Activated T-cell treated with anti-CD3 and anti-CD28 coated beads for 24 hours (primary cell): Measurements from ENCODE around the gene ELAVL2.

Experiments used
- DNase-seq: peaks from one replicate; pipeline ENCODE4 v3.0.0-alpha.2; 2020; ENCODE audit warnings: low read depth

The ELAVL2 gene

DNA sequence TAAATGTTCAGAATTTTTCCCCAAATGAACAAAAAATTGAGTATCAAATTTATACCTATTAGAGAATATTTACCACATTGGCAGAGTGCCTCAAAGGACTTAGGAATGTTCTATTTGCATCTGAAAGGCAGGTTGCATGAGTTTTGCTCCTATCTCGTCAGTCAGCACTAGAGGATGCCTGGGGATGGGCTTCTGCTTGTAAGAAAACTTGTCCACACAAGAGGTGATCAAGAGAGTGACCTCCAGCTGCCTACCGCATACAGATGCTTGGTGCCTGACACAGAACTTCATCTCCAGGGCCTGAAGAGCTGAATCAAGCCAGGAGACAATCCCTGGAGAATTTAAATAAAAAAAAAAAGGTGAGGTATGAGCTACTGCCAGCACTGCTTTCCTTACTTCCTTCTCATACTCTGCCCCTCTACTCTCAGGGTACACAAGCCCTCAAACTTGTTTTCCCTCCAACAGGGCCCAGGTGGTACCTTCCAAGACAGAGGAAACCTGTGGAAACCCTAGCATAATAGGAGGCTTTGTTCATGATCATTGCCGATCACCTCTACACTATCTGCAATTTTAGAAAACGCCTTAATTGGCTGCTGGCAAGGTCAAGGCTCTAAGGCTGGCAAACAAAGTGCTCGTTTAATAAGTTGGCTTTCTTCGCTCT lies 166.6 kb downstream of the ELAVL2 start:
- no peak for DNase-seq

DNA sequence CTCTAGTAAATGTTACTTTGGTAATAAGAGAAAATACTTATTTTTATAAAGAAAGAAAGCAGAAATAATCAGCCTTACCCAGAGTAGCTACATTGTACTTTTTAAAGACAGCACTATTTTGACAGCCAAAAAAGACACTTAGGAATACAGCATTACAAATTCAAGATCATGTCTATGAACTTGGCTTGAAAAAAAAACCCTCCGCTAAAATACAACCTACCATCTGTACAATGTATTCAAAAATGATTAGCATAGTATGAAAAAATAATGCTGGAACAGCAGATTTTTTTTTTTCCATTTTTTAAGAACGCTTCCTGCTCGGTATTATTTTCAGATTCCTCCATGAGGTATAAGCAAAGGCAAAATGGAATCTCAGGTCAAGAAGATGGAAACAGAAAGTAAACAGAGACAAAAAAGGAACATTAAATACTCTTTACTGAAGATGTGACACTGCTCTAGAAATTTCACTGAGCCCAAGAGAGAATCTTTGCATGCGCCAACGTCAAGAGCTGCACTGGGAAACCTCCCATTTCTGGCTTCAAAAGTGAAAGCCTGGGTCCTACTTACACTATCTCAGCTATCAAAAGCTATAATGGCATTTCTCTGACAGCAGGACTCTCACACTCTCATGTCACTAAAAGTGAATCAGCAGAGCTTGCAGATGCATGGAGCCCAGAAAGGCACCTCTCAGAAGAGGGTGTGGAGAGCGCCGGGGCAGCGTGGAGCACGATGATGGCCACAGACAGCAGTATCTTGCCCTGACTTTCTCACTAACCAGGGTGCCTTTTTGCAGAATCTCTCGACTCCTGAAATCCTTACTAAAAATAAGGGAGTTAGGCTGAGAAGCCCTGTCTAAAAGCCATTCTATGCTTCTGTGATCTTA lies 167.4 kb downstream of the ELAVL2 start:
- DNase-seq, result no peak

- no peak for DNase-seq
These were observed 175.0 kb downstream of the ELAVL2 start for GRCh38 chr9:23651051-23651450.

GRCh38 chr9:23648651-23649050 lies 177.4 kb downstream of the ELAVL2 start:
- DNase-seq, result no peak

DNA sequence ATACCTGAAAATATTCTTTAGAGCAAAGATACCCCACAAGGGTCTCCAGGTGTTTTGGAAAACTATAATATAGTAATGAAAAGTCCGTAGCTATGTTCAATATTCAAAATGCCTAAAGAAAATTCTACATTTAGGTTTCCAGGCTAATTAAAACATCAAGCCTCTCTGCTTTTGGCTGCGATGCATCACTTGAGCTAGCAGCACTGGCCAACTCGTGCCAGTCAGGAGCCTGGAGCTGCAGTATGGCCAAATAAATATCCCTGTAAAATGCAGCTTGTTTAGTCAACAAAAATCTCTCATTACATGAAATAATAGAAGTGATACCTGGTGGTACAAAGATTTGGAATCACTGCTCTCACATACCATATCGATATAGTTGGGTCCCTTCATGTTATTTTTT lies 181.1 kb downstream of the ELAVL2 start:
- DNase-seq, result no peak

GRCh38 chr9:23644326-23644725 lies 181.7 kb downstream of the ELAVL2 start:
- DNase-seq, result no peak

- DNase-seq, result no peak
These were observed 182.3 kb downstream of the ELAVL2 start for GRCh38 chr9:23643656-23644258.
